ENCODE measurements around the gene SMAD6.

Gene SMAD6

GRCh38 chr15:66673410-66674322 lies 28.4 kb upstream of the SMAD6 start:
- peak; percentile 57 for DNase-seq (ENCODE audit: low read depth)
- H3K4me3 ChIP-seq (replicated peaks; ENCODE audit: low read depth, low read length): no peak overlapping the region
- TF ChIP-seq CTCF (IDR thresholded peaks at IDR 0.05; ENCODE audit: low read length, missing control alignments): no peak

GRCh38 chr15:66674756-66675155 lies 27.3 kb upstream of the SMAD6 start:
- no peak overlapping the region for H3K4me3 ChIP-seq (replicated peaks; ENCODE audit: low read depth, low read length)
- no peak for DNase-seq (ENCODE audit: low read depth)
- TF ChIP-seq CTCF (IDR thresholded peaks at IDR 0.05; ENCODE audit: low read length, missing control alignments): no peak

- TF ChIP-seq CTCF (IDR thresholded peaks at IDR 0.05; ENCODE audit: low read length, missing control alignments): no peak
- H3K4me3 ChIP-seq (replicated peaks; ENCODE audit: low read depth, low read length): no peak overlapping the region
- DNase-seq (ENCODE audit: low read depth): no peak
Measured at GRCh38 chr15:66675446-66675845, 26.6 kb upstream of the SMAD6 start.

- no peak for TF ChIP-seq CTCF (IDR thresholded peaks at IDR 0.05; ENCODE audit: low read length, missing control alignments)
- H3K4me3 ChIP-seq (replicated peaks; ENCODE audit: low read depth, low read length): no peak overlapping the region
Measured at GRCh38 chr15:66677336-66677735, 24.7 kb upstream of the SMAD6 start.

GRCh38 chr15:66679061-66679656 lies 22.9 kb upstream of the SMAD6 start:
- TF ChIP-seq CTCF (IDR thresholded peaks at IDR 0.05; ENCODE audit: low read length, missing control alignments): no peak
- DNase-seq (ENCODE audit: low read depth): peak; percentile 47
- H3K4me3 ChIP-seq (replicated peaks; ENCODE audit: low read depth, low read length): no peak overlapping the region

More at GRCh38 chr15:66677336-66677735, 24.7 kb upstream of the SMAD6 start:
- DNase-seq (ENCODE audit: low read depth): no peak

- no peak for TF ChIP-seq CTCF (IDR thresholded peaks at IDR 0.05; ENCODE audit: low read length, missing control alignments)
- H3K4me3 ChIP-seq (replicated peaks; ENCODE audit: low read depth, low read length): no peak overlapping the region
- peak; percentile 75 for DNase-seq (ENCODE audit: low read depth)
Measured at GRCh38 chr15:66679657-66680108, 22.4 kb upstream of the SMAD6 start.

Data from fibroblast of pulmonary artery (primary cell).